Measurements from ENCODE around the gene ZNF680. TPM values are rescaled to one million over a fixed set of nuclear protein-coding genes. Genes with fewer than 3 reads are reported as not detected.
"Not testable (repeated sequence)": the region's sequence is repeated elsewhere in the genome, so short reads cannot be mapped to it uniquely, and the experiment has no call there.

The ZNF680 gene
- total RNA-seq, 2 experiments from 2014 or later, result 48.4 to 62.6 TPM

GRCh38 chr7:64574540-64575099 lies 11.7 kb upstream of the ZNF680 start:
- H3K36me3 ChIP-seq (ENCODE audit: insufficient read depth, low read length), result no peaks in the 10 kb centered on the region
- intact Hi-C loops (cut with micrococcal nuclease; ENCODE audit: unreplicated experiment), result no loop called here
- H2AFZ ChIP-seq (ENCODE audit: low read length), result no peak overlapping the region
- BruUV-seq (replicated peaks), result no TSS peak
- no peak for TF ChIP-seq EZH2phosphoT487 (IDR thresholded peaks at IDR 0.05; ENCODE audit: borderline replicate concordance, low read depth, low read length)
- TF ChIP-seq, protein P1, sequence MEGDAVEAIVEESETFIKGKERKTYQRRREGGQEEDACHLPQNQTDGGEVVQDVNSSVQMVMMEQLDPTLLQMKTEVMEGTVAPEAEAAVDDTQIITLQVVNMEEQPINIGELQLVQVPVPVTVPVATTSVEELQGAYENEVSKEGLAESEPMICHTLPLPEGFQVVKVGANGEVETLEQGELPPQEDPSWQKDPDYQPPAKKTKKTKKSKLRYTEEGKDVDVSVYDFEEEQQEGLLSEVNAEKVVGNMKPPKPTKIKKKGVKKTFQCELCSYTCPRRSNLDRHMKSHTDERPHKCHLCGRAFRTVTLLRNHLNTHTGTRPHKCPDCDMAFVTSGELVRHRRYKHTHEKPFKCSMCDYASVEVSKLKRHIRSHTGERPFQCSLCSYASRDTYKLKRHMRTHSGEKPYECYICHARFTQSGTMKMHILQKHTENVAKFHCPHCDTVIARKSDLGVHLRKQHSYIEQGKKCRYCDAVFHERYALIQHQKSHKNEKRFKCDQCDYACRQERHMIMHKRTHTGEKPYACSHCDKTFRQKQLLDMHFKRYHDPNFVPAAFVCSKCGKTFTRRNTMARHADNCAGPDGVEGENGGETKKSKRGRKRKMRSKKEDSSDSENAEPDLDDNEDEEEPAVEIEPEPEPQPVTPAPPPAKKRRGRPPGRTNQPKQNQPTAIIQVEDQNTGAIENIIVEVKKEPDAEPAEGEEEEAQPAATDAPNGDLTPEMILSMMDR (conservative IDR thresholded peaks at IDR 0.05; ENCODE audit: low read length), result no peak
- DNase-seq (ENCODE audit: low spot score), result no peak
- no peak overlapping the region for H3K27ac ChIP-seq (ENCODE audit: low read depth, low read length, poor library complexity, severe bottlenecking)
- H3K9me3 ChIP-seq (ENCODE audit: low read length), result no peaks in the 10 kb centered on the region
- H4K20me1 ChIP-seq (ENCODE audit: insufficient read depth, low read length), result no peaks in the 10 kb centered on the region
- no peaks in the 10 kb centered on the region for H3K4me1 ChIP-seq (ENCODE audit: insufficient read depth, low read length, poor library complexity, severe bottlenecking)
- ChIA-PET CTCF (ENCODE audit: unreplicated experiment) (no interaction called here), POLR2A (interaction anchor here (0.7 kb wide), 1 partner anchor 137 kb away, joined by 6 read pairs; no protein-coding TSS in a partner anchor)
- H3K4me2 ChIP-seq (ENCODE audit: low read length), result no peak overlapping the region
- no peaks in the 10 kb centered on the region for H3K79me2 ChIP-seq (ENCODE audit: insufficient read depth, low read depth, low read length)
- no peaks in the 10 kb centered on the region for H3K9me2 ChIP-seq (ENCODE audit: insufficient read depth, low read length)
- no peak overlapping the region for H3K4me3 ChIP-seq (ENCODE audit: low read depth, low read length, poor library complexity, severe bottlenecking)

- H3K9me3 ChIP-seq (ENCODE audit: low read length); H4K20me1 ChIP-seq (ENCODE audit: insufficient read depth, low read length); H3K4me3 ChIP-seq (ENCODE audit: low read depth, low read length, poor library complexity, severe bottlenecking); H3K9me2 ChIP-seq (ENCODE audit: insufficient read depth, low read length); CTCF ChIA-PET (ENCODE audit: unreplicated experiment); H3K4me2 ChIP-seq (ENCODE audit: low read length); H3K27ac ChIP-seq (ENCODE audit: low read depth, low read length, poor library complexity, severe bottlenecking); BruUV-seq (replicated peaks); H2AFZ ChIP-seq (ENCODE audit: low read length); H3K4me1 ChIP-seq (ENCODE audit: insufficient read depth, low read length, poor library complexity, severe bottlenecking); H3K79me2 ChIP-seq (ENCODE audit: insufficient read depth, low read depth, low read length); DNase-seq (ENCODE audit: low spot score); intact Hi-C loops (cut with micrococcal nuclease; ENCODE audit: unreplicated experiment); H3K36me3 ChIP-seq (ENCODE audit: insufficient read depth, low read length): not testable (repeated sequence)
- POLR2A ChIA-PET, result interaction anchor here (1.4 kb wide), 1 partner anchor 7 kb away, joined by 3 read pairs; the partner anchor contains the start of gene ZNF680
These were observed 7.4 kb upstream of the ZNF680 start for GRCh38 chr7:64570284-64570605.

GRCh38 chr7:64569372-64570283 lies 6.8 kb upstream of the ZNF680 start:
- POLR2A ChIA-PET; CTCF ChIA-PET (ENCODE audit: unreplicated experiment); H3K27ac ChIP-seq (ENCODE audit: low read depth, low read length, poor library complexity, severe bottlenecking); H4K20me1 ChIP-seq (ENCODE audit: insufficient read depth, low read length); H3K4me1 ChIP-seq (ENCODE audit: insufficient read depth, low read length, poor library complexity, severe bottlenecking); H3K79me2 ChIP-seq (ENCODE audit: insufficient read depth, low read depth, low read length); DNase-seq (ENCODE audit: low spot score); H3K9me2 ChIP-seq (ENCODE audit: insufficient read depth, low read length); H3K36me3 ChIP-seq (ENCODE audit: insufficient read depth, low read length); H3K4me3 ChIP-seq (ENCODE audit: low read depth, low read length, poor library complexity, severe bottlenecking); H3K4me2 ChIP-seq (ENCODE audit: low read length); H2AFZ ChIP-seq (ENCODE audit: low read length); H3K9me3 ChIP-seq (ENCODE audit: low read length); BruUV-seq (replicated peaks): not testable (repeated sequence)
- intact Hi-C loops (cut with micrococcal nuclease; ENCODE audit: unreplicated experiment), result loop anchor here (10.0 kb wide), 1 partner anchor 465 kb away; no protein-coding TSS in a partner anchor
